ENCODE data around the gene PTPRD. TPM values are rescaled to one million over a fixed set of nuclear protein-coding genes. Genes with fewer than 3 reads are reported as not detected.

Gene PTPRD
- total RNA-seq, 2 experiments from 2014 or later: not detected

GRCh38 chr9:8280811-8281210, 2332.0 kb downstream of the PTPRD start:
- Mint-ChIP-seq H3K9me3 (peaks cover 16% of the 10 kb centered on the region), H3K36me3 (ENCODE audit: low read depth) (no peaks in the 10 kb centered on the region), H3K4me3 (no peak overlapping the region), H3K27ac (no peak overlapping the region), H3K4me1 (no peaks in the 10 kb centered on the region), H3K27me3 (no peaks in the 10 kb centered on the region)
- POLR2A ChIA-PET: no interaction called here
- CTCF ChIA-PET: no interaction called here
- DNase-seq: no peak

GRCh38 chr9:8278048-8278447, 2334.8 kb downstream of the PTPRD start:
- Mint-ChIP-seq H3K27ac (no peak overlapping the region), H3K36me3 (ENCODE audit: low read depth) (no peaks in the 10 kb centered on the region), H3K9me3 (peaks cover 15% of the 10 kb centered on the region), H3K4me3 (no peak overlapping the region), H3K4me1 (no peaks in the 10 kb centered on the region), H3K27me3 (no peaks in the 10 kb centered on the region)
- ChIA-PET POLR2A (no interaction called here), CTCF (no interaction called here)
- DNase-seq: no peak

- ChIA-PET POLR2A (no interaction called here), CTCF (no interaction called here)
- Mint-ChIP-seq H3K4me3 (no peak overlapping the region), H3K27ac (no peak overlapping the region), H3K9me3 (no peaks in the 10 kb centered on the region), H3K4me1 (no peaks in the 10 kb centered on the region), H3K27me3 (no peaks in the 10 kb centered on the region), H3K36me3 (ENCODE audit: low read depth) (no peaks in the 10 kb centered on the region)
- no peak for DNase-seq
These were observed 2342.6 kb downstream of the PTPRD start for GRCh38 chr9:8270235-8270634.

GRCh38 chr9:8268881-8269280, 2343.9 kb downstream of the PTPRD start:
- Mint-ChIP-seq H3K9me3 (no peaks in the 10 kb centered on the region), H3K36me3 (ENCODE audit: low read depth) (no peaks in the 10 kb centered on the region), H3K4me1 (no peaks in the 10 kb centered on the region), H3K27me3 (no peaks in the 10 kb centered on the region), H3K4me3 (no peak overlapping the region), H3K27ac (no peak overlapping the region)
- ChIA-PET CTCF (no interaction called here), POLR2A (no interaction called here)
- DNase-seq: no peak

GRCh38 chr9:8268216-8268878, 2344.5 kb downstream of the PTPRD start:
- no peak overlapping the region for H3K27ac Mint-ChIP-seq

GRCh38 chr9:8267636-8268035, 2345.2 kb downstream of the PTPRD start:
- CTCF ChIA-PET: no interaction called here
- no peak for DNase-seq

More at GRCh38 chr9:8268216-8268878, 2344.5 kb downstream of the PTPRD start:
- DNase-seq: no peak
- Mint-ChIP-seq H3K4me3 (no peak overlapping the region), H3K9me3 (no peaks in the 10 kb centered on the region), H3K4me1 (no peaks in the 10 kb centered on the region), H3K27me3 (no peaks in the 10 kb centered on the region), H3K36me3 (ENCODE audit: low read depth) (no peaks in the 10 kb centered on the region)
- ChIA-PET CTCF (no interaction called here), POLR2A (no interaction called here)

GRCh38 chr9:8266861-8267260, 2345.9 kb downstream of the PTPRD start:
- no peak overlapping the region for H3K27ac Mint-ChIP-seq
- H3K4me3 Mint-ChIP-seq: no peak overlapping the region
- H3K4me1 Mint-ChIP-seq: no peaks in the 10 kb centered on the region
- no peaks in the 10 kb centered on the region for H3K36me3 Mint-ChIP-seq (ENCODE audit: low read depth)
- no peaks in the 10 kb centered on the region for H3K27me3 Mint-ChIP-seq
- ChIA-PET CTCF (interaction anchor here (0.8 kb wide), 1 partner anchor 26 kb away, joined by 6 read pairs; no protein-coding TSS in a partner anchor), POLR2A (no interaction called here)
- H3K9me3 Mint-ChIP-seq: no peaks in the 10 kb centered on the region
- DNase-seq: no peak

More at GRCh38 chr9:8267636-8268035, 2345.2 kb downstream of the PTPRD start:
- no peaks in the 10 kb centered on the region for H3K27me3 Mint-ChIP-seq
- H3K9me3 Mint-ChIP-seq: no peaks in the 10 kb centered on the region
- no peak overlapping the region for H3K27ac Mint-ChIP-seq
- H3K4me1 Mint-ChIP-seq: no peaks in the 10 kb centered on the region
- H3K4me3 Mint-ChIP-seq: no peak overlapping the region
- POLR2A ChIA-PET: no interaction called here
- H3K36me3 Mint-ChIP-seq (ENCODE audit: low read depth): no peaks in the 10 kb centered on the region

GRCh38 chr9:8265281-8265680, 2347.5 kb downstream of the PTPRD start:
- ChIA-PET CTCF (no interaction called here), POLR2A (no interaction called here)
- Mint-ChIP-seq H3K27ac (no peak overlapping the region), H3K4me1 (no peaks in the 10 kb centered on the region), H3K9me3 (no peaks in the 10 kb centered on the region), H3K4me3 (no peak overlapping the region), H3K36me3 (ENCODE audit: low read depth) (no peaks in the 10 kb centered on the region), H3K27me3 (no peaks in the 10 kb centered on the region)
- no peak for DNase-seq

All from activated CD4-positive, alpha-beta memory T cell treated with anti-CD3 and anti-CD28 coated beads, Interleukin-2, amount 10 ng/mL, durations not matched to agents 7 days and 5 days (primary cell).